PC-9 (cell line): Measurements from ENCODE around the gene PSMD3.

Source experiments
- EZH2 ChIP-seq: fragments of 200-600 bp; sonication (generic); IDR thresholded peaks from 2 replicates; pipeline ENCODE4 v1.8.0; 2017; ENCODE audit warnings: antibody characterized with exemption, low read depth
- TF ChIP-seq, protein P1 (sequence below): fragments of 200-600 bp; sonication (generic); conservative IDR thresholded peaks from 2 replicates; pipeline ENCODE4 v1.6.1; 2017; ENCODE audit warnings: mixed run types, antibody characterized with exemption, mild to moderate bottlenecking, moderate library complexity

GRCh38 chr17:39975801-39976200 lies 4.8 kb upstream of the PSMD3 start:
- TF ChIP-seq, protein P1, sequence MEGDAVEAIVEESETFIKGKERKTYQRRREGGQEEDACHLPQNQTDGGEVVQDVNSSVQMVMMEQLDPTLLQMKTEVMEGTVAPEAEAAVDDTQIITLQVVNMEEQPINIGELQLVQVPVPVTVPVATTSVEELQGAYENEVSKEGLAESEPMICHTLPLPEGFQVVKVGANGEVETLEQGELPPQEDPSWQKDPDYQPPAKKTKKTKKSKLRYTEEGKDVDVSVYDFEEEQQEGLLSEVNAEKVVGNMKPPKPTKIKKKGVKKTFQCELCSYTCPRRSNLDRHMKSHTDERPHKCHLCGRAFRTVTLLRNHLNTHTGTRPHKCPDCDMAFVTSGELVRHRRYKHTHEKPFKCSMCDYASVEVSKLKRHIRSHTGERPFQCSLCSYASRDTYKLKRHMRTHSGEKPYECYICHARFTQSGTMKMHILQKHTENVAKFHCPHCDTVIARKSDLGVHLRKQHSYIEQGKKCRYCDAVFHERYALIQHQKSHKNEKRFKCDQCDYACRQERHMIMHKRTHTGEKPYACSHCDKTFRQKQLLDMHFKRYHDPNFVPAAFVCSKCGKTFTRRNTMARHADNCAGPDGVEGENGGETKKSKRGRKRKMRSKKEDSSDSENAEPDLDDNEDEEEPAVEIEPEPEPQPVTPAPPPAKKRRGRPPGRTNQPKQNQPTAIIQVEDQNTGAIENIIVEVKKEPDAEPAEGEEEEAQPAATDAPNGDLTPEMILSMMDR: no peak
- no peak for TF ChIP-seq EZH2
